ENCODE measurements around the gene PIGL. TPM values are rescaled to one million over a fixed set of nuclear protein-coding genes. Genes with fewer than 3 reads are reported as not detected.

PIGL gene
- total RNA-seq, 4 donors from 2014 or later, result 60.9 to 142 (median 101) TPM

- no peak overlapping the region for H3K27ac ChIP-seq
- DNase-seq, result no peak
- H3K36me3 ChIP-seq, result no peaks in the 10 kb centered on the region
- intact Hi-C loops (cut with DNase I; ENCODE audit: low total_unique reads) (no loop called here), in situ Hi-C loops (cut with MboI; ENCODE audit: low pct_ligation_motif_present in 1 of 4, low pct_unique_long_range_greater_than_20kb in 1 of 4, low sequenced_read_pairs in 3 of 4) (no loop called here)
- 90 to 97% methylated on average over 2 to 3 of the region's 3 CpGs for WGBS, 2 donors (ENCODE audit: low coverage in 1 of 2)
- no peak for TF ChIP-seq POLR2A (IDR thresholded peaks at IDR 0.05)
- no peak for TF ChIP-seq EP300 (IDR thresholded peaks at IDR 0.05; ENCODE audit: low read depth)
- no peak for TF ChIP-seq CTCF (IDR thresholded peaks at IDR 0.05)
- no peak for TF ChIP-seq POLR2AphosphoS5 (IDR thresholded peaks at IDR 0.05)
- no peaks in the 10 kb centered on the region for H3K9me3 ChIP-seq
- no peaks in the 10 kb centered on the region for H3K27me3 ChIP-seq
- H3K4me1 ChIP-seq, result peaks cover 0 to 2% (median 0%) of the 10 kb centered on the region in 4 donors
- no peak overlapping the region for H3K4me3 ChIP-seq
Observed at GRCh38 chr17:16338391-16338790, 121.4 kb downstream of the PIGL start.

GRCh38 chr17:16339402-16339801 lies 122.4 kb downstream of the PIGL start:
- H3K4me1 ChIP-seq, result no peaks in the 10 kb centered on the region
- no peak overlapping the region for H3K4me3 ChIP-seq
- TF ChIP-seq POLR2AphosphoS5 (IDR thresholded peaks at IDR 0.05) (no peak), POLR2A (IDR thresholded peaks at IDR 0.05) (no peak), EP300 (IDR thresholded peaks at IDR 0.05; ENCODE audit: low read depth) (no peak), CTCF (IDR thresholded peaks at IDR 0.05) (no peak)
- no peak for DNase-seq
- intact Hi-C loops (cut with DNase I; ENCODE audit: low total_unique reads), result no loop called here
- H3K9me3 ChIP-seq, result no peaks in the 10 kb centered on the region
- no peaks in the 10 kb centered on the region for H3K36me3 ChIP-seq
- 100% methylated on average over 1 of the region's 1 CpG for WGBS, 2 donors (ENCODE audit: low coverage in 1 of 2)
- in situ Hi-C loops (cut with MboI; ENCODE audit: low pct_ligation_motif_present in 1 of 4, low pct_unique_long_range_greater_than_20kb in 1 of 4, low sequenced_read_pairs in 3 of 4), result no loop called here
- H3K27me3 ChIP-seq, result no peaks in the 10 kb centered on the region
- no peak overlapping the region for H3K27ac ChIP-seq

- Histone ChIP-seq H3K27me3 (no peaks in the 10 kb centered on the region), H3K4me3 (no peak overlapping the region), H3K36me3 (no peaks in the 10 kb centered on the region), H3K27ac (no peak overlapping the region), H3K4me1 (no peaks in the 10 kb centered on the region), H3K9me3 (no peaks in the 10 kb centered on the region)
- no peak for DNase-seq
- intact Hi-C loops (cut with DNase I; ENCODE audit: low total_unique reads), result no loop called here
- TF ChIP-seq CTCF (IDR thresholded peaks at IDR 0.05) (no peak), POLR2AphosphoS5 (IDR thresholded peaks at IDR 0.05) (no peak), EP300 (IDR thresholded peaks at IDR 0.05; ENCODE audit: low read depth) (no peak), POLR2A (IDR thresholded peaks at IDR 0.05) (no peak)
- in situ Hi-C loops (cut with MboI; ENCODE audit: low pct_ligation_motif_present in 1 of 4, low pct_unique_long_range_greater_than_20kb in 1 of 4, low sequenced_read_pairs in 3 of 4), result no loop called here
- WGBS, 2 donors (ENCODE audit: low coverage in 1 of 2), result 75 to 100% methylated on average over 1 of the region's 1 CpG
Observed at GRCh38 chr17:16339959-16340358, 122.9 kb downstream of the PIGL start.

- DNase-seq, result no peak
- Histone ChIP-seq H3K27ac (no peak overlapping the region), H3K27me3 (no peaks in the 10 kb centered on the region), H3K4me3 (no peak overlapping the region), H3K9me3 (no peaks in the 10 kb centered on the region), H3K4me1 (no peaks in the 10 kb centered on the region), H3K36me3 (no peaks in the 10 kb centered on the region)
- in situ Hi-C loops (cut with MboI; ENCODE audit: low pct_ligation_motif_present in 1 of 4, low pct_unique_long_range_greater_than_20kb in 1 of 4, low sequenced_read_pairs in 3 of 4), result no loop called here
- WGBS, 2 donors (ENCODE audit: low coverage in 1 of 2), result 98% methylated on average over 4 of the region's 4 CpGs; no CpG with 5 or more reads in 1 of the 2 donors
- intact Hi-C loops (cut with DNase I; ENCODE audit: low total_unique reads), result no loop called here
- no peak for TF ChIP-seq EP300 (IDR thresholded peaks at IDR 0.05; ENCODE audit: low read depth)
- no peak for TF ChIP-seq POLR2AphosphoS5 (IDR thresholded peaks at IDR 0.05)
- TF ChIP-seq POLR2A (IDR thresholded peaks at IDR 0.05), result no peak
- TF ChIP-seq CTCF (IDR thresholded peaks at IDR 0.05), result no peak
Observed at GRCh38 chr17:16342979-16343378, 126.0 kb downstream of the PIGL start.

All from transverse colon (tissue), 4 donors.